Endometrium (tissue), 2 donors: ENCODE measurements around the gene IL20.

Source experiments
- FAIRE-seq: peaks from 2 replicates; lab custom pipeline; 2012; peaks lifted over from hg19 to GRCh38; lab: Jason Lieb, UNC
- donor health status: control.
- donor health status: control.

IL20 gene

GRCh38 chr1:206864939-206865671, at the start of gene IL20:
IL20 (plus strand) TSS chr1:206865623; CDS start chr1:206865853, 230 bp downstream.
- FAIRE-seq, result no peak

- no peak for FAIRE-seq
Observed at GRCh38 chr1:206816390-206817287, 48.8 kb upstream of the IL20 start.

DNA sequence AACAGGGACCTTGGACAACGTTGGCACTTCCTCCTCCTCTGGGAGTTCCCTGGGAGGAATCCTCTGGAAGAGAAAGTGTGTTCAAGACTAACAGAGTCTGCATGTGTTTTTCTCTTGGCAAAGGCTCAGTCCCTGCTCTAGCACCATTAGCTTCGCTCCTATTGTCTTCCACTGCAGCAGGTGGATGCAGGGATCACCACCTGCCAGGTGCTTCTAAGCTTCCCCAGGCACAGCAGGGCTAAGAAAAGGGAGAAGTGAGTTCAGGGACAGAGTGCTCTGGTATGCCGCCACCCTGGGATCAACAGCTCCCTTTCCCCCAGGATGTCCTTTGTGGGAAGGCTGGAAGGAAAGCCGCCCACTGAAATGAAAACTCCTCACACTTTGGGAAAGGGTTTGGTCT, 43.9 kb upstream of the IL20 start:
- FAIRE-seq, result no peak

- FAIRE-seq, result no peak
Observed at GRCh38 chr1:206823727-206824126, 41.7 kb upstream of the IL20 start.

GRCh38 chr1:206824331-206824730, 41.1 kb upstream of the IL20 start:
- no peak for FAIRE-seq

GRCh38 chr1:206826394-206826793, 39.0 kb upstream of the IL20 start:
- no peak for FAIRE-seq

DNA sequence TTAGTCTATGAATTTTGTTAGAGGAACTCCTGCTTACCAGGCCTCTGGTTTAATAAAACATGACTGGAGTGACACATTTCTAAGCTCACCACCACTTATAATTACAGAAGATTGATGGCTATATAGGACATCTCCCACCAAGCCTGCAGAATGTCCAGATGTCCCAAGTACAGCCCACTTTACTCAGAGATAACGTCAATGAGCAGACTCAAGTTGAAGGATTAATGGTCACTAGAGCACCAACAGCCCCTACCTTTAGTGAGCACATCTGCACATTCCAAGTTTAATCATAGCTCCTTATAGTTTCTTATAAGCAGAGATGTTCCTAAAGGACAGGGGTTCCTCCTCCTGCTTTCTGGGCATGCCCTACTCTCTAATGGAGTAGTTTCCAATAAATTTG, 37.4 kb upstream of the IL20 start:
- no peak for FAIRE-seq

GRCh38 chr1:206828765-206829164, 36.7 kb upstream of the IL20 start:
- no peak for FAIRE-seq

- FAIRE-seq, result no peak
Observed at GRCh38 chr1:206829282-206829681, 36.1 kb upstream of the IL20 start.

DNA sequence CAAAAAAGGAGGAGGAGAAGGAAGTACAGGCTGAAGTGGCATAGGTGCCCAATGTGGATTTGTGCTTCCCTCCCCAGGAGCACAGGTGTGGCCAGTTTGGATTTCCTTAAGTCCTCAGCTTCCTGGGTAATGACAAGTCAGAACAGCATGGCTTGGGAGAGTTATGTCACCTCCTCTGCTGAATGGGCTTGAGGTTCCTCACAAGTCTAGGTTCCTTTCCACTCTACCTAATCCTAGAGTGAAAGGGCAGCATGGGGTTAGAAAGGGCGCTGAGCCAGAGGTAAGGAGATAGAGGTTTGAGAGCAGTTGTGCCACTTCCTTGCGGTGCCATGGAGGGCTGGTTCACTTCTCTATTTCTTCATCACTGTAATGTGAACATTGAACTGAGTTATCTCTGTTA, 35.5 kb upstream of the IL20 start:
- FAIRE-seq, result no peak

- no peak for FAIRE-seq
Observed at GRCh38 chr1:206831650-206832049, 33.8 kb upstream of the IL20 start.

DNA sequence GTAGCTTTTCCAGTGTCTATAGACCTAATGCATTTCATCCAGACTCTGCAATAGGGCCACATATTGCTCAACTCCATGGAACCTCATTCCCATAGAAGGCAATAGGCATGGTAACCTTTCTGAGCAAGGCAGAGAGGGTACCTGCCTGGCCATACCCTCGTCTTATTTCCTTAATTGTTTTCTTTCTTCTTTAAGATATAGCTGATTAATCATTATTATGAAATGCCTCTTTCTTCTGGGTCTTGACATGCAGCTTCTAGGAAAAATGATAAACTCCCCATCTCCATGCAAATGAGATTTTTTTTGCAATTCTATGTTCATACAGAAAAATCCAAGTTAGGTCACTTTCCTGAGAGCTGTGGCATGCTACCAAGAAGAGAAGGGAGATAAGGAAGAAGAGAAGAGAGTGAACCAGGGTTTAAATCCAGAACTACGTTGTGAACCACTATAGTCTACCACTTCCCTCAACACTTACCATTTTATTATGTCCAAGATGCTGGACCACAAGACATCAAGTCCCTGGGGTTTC, 33.0 kb upstream of the IL20 start:
- no peak for FAIRE-seq

DNA sequence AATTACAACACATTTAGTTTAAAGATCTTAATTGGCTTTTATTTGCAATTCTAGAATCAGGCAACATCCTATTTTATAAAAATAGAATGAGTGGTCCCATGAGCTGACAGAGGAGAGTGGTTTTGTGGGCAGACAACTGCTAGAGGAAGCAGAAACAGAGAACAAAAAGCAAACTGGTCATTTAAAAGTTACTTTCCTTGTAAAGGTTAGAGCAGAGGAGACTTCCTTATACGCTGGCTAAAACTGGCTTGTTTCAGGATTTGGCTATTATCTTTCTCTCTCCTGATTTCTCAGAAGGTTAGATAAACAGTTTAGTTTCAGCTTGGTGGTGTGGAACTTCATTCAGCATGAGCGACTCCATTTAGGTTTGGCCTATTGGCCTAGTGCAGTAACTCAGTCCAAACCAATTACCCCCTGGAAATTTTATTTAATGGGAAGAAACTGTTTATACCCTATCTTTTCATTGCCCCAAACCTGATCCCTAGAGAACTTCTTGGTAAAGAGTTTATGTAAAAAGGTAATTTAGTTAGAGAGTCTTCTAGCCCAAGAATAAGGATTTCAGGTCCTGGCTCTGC, 32.2 kb upstream of the IL20 start:
- FAIRE-seq, result no peak

GRCh38 chr1:206833801-206834200, 31.6 kb upstream of the IL20 start:
- no peak for FAIRE-seq

GRCh38 chr1:206834217-206834616, 31.2 kb upstream of the IL20 start:
- no peak for FAIRE-seq

DNA sequence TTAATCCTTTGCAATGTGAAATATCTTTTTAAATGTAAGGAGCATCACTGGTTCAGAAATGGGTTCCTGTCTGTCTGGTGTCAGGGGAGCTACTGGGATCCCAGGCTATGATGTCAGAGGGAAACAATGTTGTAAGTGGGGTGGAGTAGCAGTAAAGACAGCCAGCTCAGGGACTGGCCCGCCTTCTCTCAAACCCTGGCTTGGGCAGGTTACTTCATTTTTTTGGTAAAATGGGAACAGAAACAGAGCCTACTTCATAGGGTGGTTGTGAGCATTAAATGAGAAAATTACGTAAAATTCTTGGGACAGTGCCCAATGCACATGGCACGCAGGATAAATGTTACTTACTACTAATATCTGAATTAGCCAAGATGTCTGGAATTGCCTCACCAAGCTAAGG, 30.7 kb upstream of the IL20 start:
- no peak for FAIRE-seq

- FAIRE-seq, result no peak
Observed at GRCh38 chr1:206835186-206835585, 30.2 kb upstream of the IL20 start.

GRCh38 chr1:206836111-206836510, 29.3 kb upstream of the IL20 start:
- no peak for FAIRE-seq

DNA sequence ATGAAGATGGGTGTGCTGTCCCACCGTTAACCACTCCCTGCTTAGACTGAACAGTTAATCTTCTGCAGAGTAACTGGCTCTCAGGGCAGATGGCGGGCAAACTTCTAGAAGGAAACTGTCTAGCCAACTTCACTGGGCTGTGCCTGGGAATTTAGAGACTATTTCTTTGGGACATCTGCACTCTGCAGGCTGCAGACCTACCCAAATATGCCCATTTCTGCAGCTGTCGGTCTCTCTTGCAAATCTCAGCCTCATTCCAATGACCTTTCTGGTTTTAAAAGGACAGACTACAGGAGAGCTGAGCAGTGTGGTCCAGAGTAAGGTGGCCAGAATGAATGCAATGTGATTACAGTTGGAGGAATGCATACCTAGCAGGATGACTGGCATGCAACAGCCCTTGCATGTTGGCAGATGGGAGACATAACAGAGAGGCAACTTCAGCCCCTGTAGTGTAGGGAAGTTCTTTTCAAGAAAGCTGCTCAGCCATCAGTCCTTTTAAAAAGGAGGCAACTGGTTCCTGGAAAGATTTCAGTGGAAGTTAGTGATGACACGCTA, 26.3 kb upstream of the IL20 start:
- no peak for FAIRE-seq

- FAIRE-seq, result no peak
Observed at GRCh38 chr1:206839857-206840256, 25.6 kb upstream of the IL20 start.

DNA sequence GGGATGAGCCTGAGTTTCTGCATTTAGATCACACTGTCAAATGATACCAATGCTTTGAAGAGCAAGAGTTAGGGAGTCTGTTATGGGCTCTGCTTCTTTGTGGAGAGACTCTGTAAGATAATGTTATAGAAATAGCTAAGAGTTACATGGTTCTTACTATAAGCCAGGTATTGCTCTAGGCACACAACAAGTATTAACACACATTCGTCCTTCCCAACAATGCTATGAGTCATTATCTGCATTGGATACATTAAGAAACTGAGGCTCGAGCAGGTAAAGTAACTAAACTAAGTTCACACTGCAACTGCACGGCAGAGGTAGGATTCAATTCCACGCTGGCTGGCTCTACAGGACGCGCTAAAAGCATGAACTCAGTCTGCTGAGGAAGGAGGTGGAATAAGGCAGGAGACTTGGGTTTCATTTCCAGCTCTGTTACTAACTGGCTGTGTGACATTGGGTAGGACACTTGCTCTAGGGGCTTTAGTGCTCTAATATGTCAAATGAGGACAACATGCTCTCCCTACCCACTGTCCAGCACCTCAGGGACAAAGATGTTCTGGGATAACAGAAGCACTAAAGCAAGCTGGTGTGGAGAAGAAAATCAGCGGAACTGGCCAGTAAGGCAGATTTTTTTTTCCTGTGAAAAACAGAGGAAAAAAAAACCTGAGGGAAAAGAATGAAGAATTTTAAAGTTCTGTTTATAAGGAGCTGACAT, 23.7 kb upstream of the IL20 start:
- no peak for FAIRE-seq

DNA sequence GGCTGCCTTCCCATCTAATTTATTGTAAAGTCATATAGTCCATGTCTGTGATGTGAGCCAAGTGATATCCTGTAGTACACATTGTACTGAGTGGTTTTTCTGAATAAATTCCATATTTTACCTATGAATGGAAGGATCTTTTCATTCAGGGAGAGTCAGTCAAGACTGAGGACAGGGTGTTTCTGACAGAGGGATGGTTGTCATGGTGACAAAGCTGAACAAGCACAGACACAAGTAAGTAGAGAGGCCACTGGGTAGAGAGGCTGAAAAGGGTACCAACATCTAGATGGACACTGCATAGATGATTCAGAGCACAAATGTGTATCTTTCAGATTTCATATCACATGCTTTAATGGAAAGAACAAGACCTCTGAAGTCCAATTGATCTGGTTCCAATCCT, 22.6 kb upstream of the IL20 start:
- FAIRE-seq, result no peak
